ENCODE results near the gene CACNB1. TPM values are rescaled to one million over a fixed set of nuclear protein-coding genes. Genes with fewer than 3 reads are reported as not detected.
A peak's percentile ranks its signal among the peaks of the same experiment; 100 is the strongest.

Gene CACNB1
- total RNA-seq, 1 donor: 5.8 TPM

DNA sequence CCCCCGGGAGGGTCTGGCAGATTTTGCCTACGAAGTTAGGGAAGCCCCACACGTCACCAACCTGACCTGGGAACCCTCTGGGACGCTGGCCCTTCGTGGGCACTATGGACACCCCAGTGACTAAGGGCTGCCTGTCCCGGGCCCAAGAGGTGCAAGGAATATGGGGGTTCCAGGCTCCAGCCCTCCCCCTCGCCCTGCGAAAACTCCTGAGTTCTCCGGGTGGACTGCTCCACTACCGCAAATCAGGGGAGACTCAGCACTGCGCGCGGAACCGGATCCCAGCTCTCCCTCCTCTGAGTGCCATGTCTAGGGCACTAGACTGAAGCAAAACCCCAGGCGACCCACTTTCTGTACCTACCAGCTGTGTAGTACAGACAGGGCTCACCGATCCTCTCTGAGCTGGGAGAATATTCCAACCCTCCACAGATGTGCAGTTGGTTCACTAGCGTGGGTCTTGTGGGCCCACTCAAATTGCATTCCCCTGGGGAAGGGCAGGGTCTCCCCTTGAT, 31.6 kb downstream of the CACNB1 start, which contains the start of gene ARL5C:
Gene ARL5C (minus strand): TSS at position 321 of the 509 bp plus-strand sequence. CDS start 401 bp downstream, outside the sequence.
- Histone ChIP-seq H3K4me3 (ENCODE audit: insufficient read depth, low read length) (peak within 1 kb of the TSS; percentile 73), H3K4me1 (ENCODE audit: insufficient read depth, low read length) (peaks cover 3% of the 10 kb centered on the region), H3K79me2 (ENCODE audit: insufficient read depth, low read length) (no peaks in the 10 kb centered on the region), H3K27me3 (ENCODE audit: insufficient read depth, low read length) (peaks cover 24% of the 10 kb centered on the region), H4K20me1 (ENCODE audit: insufficient read depth, low read length) (no peaks in the 10 kb centered on the region), H3K4me2 (ENCODE audit: insufficient read depth, low read length) (peak within 1 kb of the TSS; percentile 88), H3K27ac (ENCODE audit: low read depth, low read length) (no peak within 1 kb of the TSS), H3K9me3 (ENCODE audit: low read depth, low read length) (no peaks in the 10 kb centered on the region), H2AFZ (ENCODE audit: low read length) (peak within 1 kb of the TSS; percentile 95), H3K36me3 (ENCODE audit: insufficient read depth, low read length) (no peaks in the 10 kb centered on the region)
- TF ChIP-seq, protein P1, sequence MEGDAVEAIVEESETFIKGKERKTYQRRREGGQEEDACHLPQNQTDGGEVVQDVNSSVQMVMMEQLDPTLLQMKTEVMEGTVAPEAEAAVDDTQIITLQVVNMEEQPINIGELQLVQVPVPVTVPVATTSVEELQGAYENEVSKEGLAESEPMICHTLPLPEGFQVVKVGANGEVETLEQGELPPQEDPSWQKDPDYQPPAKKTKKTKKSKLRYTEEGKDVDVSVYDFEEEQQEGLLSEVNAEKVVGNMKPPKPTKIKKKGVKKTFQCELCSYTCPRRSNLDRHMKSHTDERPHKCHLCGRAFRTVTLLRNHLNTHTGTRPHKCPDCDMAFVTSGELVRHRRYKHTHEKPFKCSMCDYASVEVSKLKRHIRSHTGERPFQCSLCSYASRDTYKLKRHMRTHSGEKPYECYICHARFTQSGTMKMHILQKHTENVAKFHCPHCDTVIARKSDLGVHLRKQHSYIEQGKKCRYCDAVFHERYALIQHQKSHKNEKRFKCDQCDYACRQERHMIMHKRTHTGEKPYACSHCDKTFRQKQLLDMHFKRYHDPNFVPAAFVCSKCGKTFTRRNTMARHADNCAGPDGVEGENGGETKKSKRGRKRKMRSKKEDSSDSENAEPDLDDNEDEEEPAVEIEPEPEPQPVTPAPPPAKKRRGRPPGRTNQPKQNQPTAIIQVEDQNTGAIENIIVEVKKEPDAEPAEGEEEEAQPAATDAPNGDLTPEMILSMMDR (IDR thresholded peaks at IDR 0.05; ENCODE audit: extremely low read depth, low read depth, low read length): no peak
- peak; percentile 37 for DNase-seq (ENCODE audit: insufficient read length, low spot score, missing footprints)

DNA sequence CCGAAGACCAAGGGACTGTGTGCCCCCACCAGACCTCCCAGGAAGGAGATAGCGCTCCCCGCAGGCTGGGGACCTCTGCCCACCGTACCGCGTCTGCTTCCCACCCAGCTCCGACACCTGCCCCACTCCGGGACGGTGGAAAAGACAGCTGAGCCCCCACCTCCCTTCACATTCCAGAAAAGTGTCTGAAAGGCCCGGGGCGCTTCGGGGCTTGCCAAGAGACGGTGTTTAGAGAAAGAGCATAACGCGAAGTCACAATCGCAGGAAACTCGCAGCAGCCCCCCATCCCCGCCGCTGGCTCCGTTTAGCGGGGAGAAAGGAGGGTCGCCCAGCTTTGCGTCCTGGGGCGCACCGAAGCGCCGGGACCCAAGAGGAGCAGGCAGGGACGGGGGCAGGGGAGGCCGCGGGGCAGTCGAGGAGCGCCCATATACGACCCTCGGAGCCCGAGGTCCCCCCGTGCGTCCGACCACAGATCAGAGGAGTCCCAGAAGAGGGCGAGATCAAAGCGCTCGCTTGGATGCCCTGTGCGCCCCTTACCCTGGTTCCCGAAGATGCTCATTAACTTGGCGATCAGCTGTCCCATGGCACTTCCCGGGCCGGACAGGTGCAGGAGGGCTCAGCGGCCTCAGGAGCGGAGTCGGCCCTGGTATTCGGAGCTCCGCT, 32.2 kb downstream of the CACNB1 start:
- Histone ChIP-seq H3K9me3 (ENCODE audit: low read depth, low read length) (no peaks in the 10 kb centered on the region), H3K79me2 (ENCODE audit: insufficient read depth, low read length) (no peaks in the 10 kb centered on the region), H3K36me3 (ENCODE audit: insufficient read depth, low read length) (no peaks in the 10 kb centered on the region), H3K4me2 (ENCODE audit: insufficient read depth, low read length) (peak overlapping the region; percentile 88), H3K27ac (ENCODE audit: low read depth, low read length) (no peak overlapping the region), H2AFZ (ENCODE audit: low read length) (peak overlapping the region; percentile 95), H3K27me3 (ENCODE audit: insufficient read depth, low read length) (peaks cover 24% of the 10 kb centered on the region), H3K4me1 (ENCODE audit: insufficient read depth, low read length) (peaks cover 3% of the 10 kb centered on the region), H4K20me1 (ENCODE audit: insufficient read depth, low read length) (no peaks in the 10 kb centered on the region), H3K4me3 (ENCODE audit: insufficient read depth, low read length) (peak overlapping the region; percentile 73)
- TF ChIP-seq, protein P1 (IDR thresholded peaks at IDR 0.05; ENCODE audit: extremely low read depth, low read depth, low read length): no peak
- DNase-seq (ENCODE audit: insufficient read length, low spot score, missing footprints): peak; percentile 75

DNA sequence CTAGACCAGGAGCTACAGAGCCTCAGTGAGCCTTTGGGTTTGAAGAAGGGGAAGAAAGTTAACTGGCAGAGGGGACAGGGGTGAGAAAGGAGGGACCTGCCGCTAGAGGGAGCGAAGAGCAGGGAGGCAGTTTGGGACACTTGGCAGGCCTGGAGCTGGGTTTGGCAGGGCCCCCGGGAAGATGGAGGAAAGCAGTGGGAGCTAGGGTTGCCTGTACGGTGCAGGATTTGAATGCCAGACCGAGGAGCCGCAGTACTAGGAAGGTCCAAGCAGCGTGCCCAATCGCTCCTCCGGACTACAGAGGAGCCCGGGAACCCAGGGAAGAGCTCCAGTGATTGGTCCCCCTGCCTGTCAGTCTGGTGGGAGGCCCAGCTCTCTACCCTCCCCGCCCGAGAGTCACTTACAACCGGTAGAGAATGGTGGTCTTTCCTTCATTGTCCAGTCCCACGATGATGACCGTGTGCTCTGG, 32.8 kb downstream of the CACNB1 start:
- Histone ChIP-seq H2AFZ (ENCODE audit: low read length) (peak overlapping the region; percentile 95), H3K4me3 (ENCODE audit: insufficient read depth, low read length) (peak overlapping the region; percentile 73), H3K36me3 (ENCODE audit: insufficient read depth, low read length) (no peaks in the 10 kb centered on the region), H3K4me1 (ENCODE audit: insufficient read depth, low read length) (peaks cover 3% of the 10 kb centered on the region), H3K4me2 (ENCODE audit: insufficient read depth, low read length) (peak overlapping the region; percentile 88), H3K27me3 (ENCODE audit: insufficient read depth, low read length) (peaks cover 24% of the 10 kb centered on the region), H3K79me2 (ENCODE audit: insufficient read depth, low read length) (no peaks in the 10 kb centered on the region), H3K27ac (ENCODE audit: low read depth, low read length) (no peak overlapping the region), H3K9me3 (ENCODE audit: low read depth, low read length) (no peaks in the 10 kb centered on the region), H4K20me1 (ENCODE audit: insufficient read depth, low read length) (no peaks in the 10 kb centered on the region)
- TF ChIP-seq, protein P1 (IDR thresholded peaks at IDR 0.05; ENCODE audit: extremely low read depth, low read depth, low read length): peak; percentile 91
- DNase-seq (ENCODE audit: insufficient read length, low spot score, missing footprints): peak; percentile 100

DNA sequence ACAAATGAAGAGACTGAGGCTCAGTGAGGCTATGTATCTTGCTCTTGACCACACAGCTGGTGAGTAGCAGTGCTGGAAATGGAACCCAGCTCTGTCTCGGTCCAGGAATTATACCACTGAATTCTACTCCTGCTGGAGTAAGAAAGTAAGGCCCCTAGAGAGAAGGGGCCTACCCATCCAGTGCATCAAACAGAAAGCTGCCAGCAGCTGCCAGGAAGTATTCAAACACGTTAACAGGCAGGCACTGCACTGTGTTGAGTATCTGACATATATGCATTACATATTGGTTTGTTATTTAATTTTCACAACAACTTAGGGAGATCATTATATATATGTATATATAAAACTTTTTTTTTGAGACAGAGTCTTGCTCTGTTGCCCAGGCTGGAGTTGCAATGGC, 35.5 kb downstream of the CACNB1 start:
- Histone ChIP-seq H3K4me2 (ENCODE audit: insufficient read depth, low read length) (no peak overlapping the region), H4K20me1 (ENCODE audit: insufficient read depth, low read length) (no peaks in the 10 kb centered on the region), H3K36me3 (ENCODE audit: insufficient read depth, low read length) (no peaks in the 10 kb centered on the region), H3K9me3 (ENCODE audit: low read depth, low read length) (no peaks in the 10 kb centered on the region), H3K27me3 (ENCODE audit: insufficient read depth, low read length) (peaks cover 22% of the 10 kb centered on the region), H3K27ac (ENCODE audit: low read depth, low read length) (no peak overlapping the region), H3K4me1 (ENCODE audit: insufficient read depth, low read length) (peaks cover 3% of the 10 kb centered on the region), H2AFZ (ENCODE audit: low read length) (no peak overlapping the region), H3K79me2 (ENCODE audit: insufficient read depth, low read length) (no peaks in the 10 kb centered on the region), H3K4me3 (ENCODE audit: insufficient read depth, low read length) (no peak overlapping the region)
- TF ChIP-seq, protein P1 (IDR thresholded peaks at IDR 0.05; ENCODE audit: extremely low read depth, low read depth, low read length): no peak
- DNase-seq (ENCODE audit: insufficient read length, low spot score, missing footprints): peak; percentile 13

Measured in osteoblast (primary cell).